ENCODE results near the gene E2F1. TPM values are rescaled to one million over a fixed set of nuclear protein-coding genes. Genes with fewer than 3 reads are reported as not detected.

Gene E2F1
- total and polyA plus RNA-seq, 2 donors (not counting 3 experiments of a cell fraction or from before 2014, with no cell fraction given), result 20.7 to 29.6 TPM

GRCh38 chr20:33653218-33653899 is 32.8 kb downstream of the E2F1 start:
- BruUV-seq (replicated peaks), result no TSS peak
- H3K9ac ChIP-seq (replicated peaks; ENCODE audit: extremely low read depth, insufficient read depth, low read length), result no peak overlapping the region

More at GRCh38 chr20:33653218-33653899, 32.8 kb downstream of the E2F1 start:
- Histone ChIP-seq H4K20me1 (replicated peaks; ENCODE audit: control insufficient read depth, extremely low read depth, insufficient read depth, low read length) (no peaks in the 10 kb centered on the region), H3K4me2 (ENCODE audit: insufficient read depth, low read length) (no peak overlapping the region), H3K79me2 (ENCODE audit: control insufficient read depth, insufficient read depth, low read length) (no peaks in the 10 kb centered on the region), H3K4me3 (replicated peaks in 1 of 3; ENCODE audit: insufficient read depth in 1 of 3, low read depth in 1 of 3, low read length in 3 of 3) (no peak overlapping the region), H3K27me3 (ENCODE audit: control insufficient read depth in 2 of 2, insufficient read depth in 2 of 2, low read length in 2 of 2) (no peaks in the 10 kb centered on the region), H3K9me1 (replicated peaks; ENCODE audit: control insufficient read depth, extremely low read depth, insufficient read depth, low read length) (no peaks in the 10 kb centered on the region), H2AFZ (ENCODE audit: low read depth, low read length) (no peak overlapping the region), H3K4me1 (ENCODE audit: control insufficient read depth, extremely low read depth, insufficient read depth, low read length) (no peaks in the 10 kb centered on the region), H3K27ac (ENCODE audit: insufficient read depth, low read depth, low read length) (no peak overlapping the region), H3K9me3 (replicated peaks; ENCODE audit: control insufficient read depth, insufficient read depth, low read length) (no peaks in the 10 kb centered on the region), H3K36me3 (ENCODE audit: control insufficient read depth in 2 of 2, extremely low read depth in 1 of 2, insufficient read depth in 2 of 2, low read length in 2 of 2) (no peaks in the 10 kb centered on the region)
- FAIRE-seq, result peak; percentile 86
- DNase-seq (ENCODE audit: low read depth, low spot score), result peak; percentile 67
- intact Hi-C loops (cut with micrococcal nuclease) (loop anchor here (1.0 to 5.0 kb wide), 3 partner anchors 136 to 252 kb away; partner anchors contain the start of gene CDK5RAP1), dilution Hi-C loops (cut with MboI; ENCODE audit: extremely low pct_ligation_motif_present, low sequenced_read_pairs) (no loop called here)
- ChIA-PET POLR2A (interaction anchor here (1.1 kb wide), 1 partner anchor 14 kb away, joined by 4 read pairs; no protein-coding TSS in a partner anchor), CTCF (interaction anchor here (0.6 to 5.2 kb wide), 39 partner anchors 9 to 416 kb away, joined by 3 to 58 read pairs (median 4); partner anchors contain the start of genes ACTL10, CBFA2T2, SNTA1 and ZNF341)
- TF ChIP-seq GATA2 (IDR thresholded peaks at IDR 0.05; ENCODE audit: insufficient read depth, insufficient read length, low read depth, low read length) (no peak), POLR2A (IDR thresholded peaks at IDR 0.05; ENCODE audit: low read depth, low read length) (peak; percentile 41), MYC (IDR thresholded peaks at IDR 0.05; ENCODE audit: low read depth, low read length) (no peak), FOS (IDR thresholded peaks at IDR 0.05; ENCODE audit: borderline replicate concordance, insufficient read depth, low read length) (no peak), POLR2AphosphoS5 (IDR thresholded peaks at IDR 0.05; ENCODE audit: insufficient read depth, low read depth, low read length) (no peak), EZH2 (IDR thresholded peaks at IDR 0.05; ENCODE audit: borderline replicate concordance, low read depth, low read length, severe bottlenecking) (no peak), JUN (IDR thresholded peaks at IDR 0.05; ENCODE audit: borderline replicate concordance, insufficient read depth, insufficient read length, low read depth) (no peak)
- TF ChIP-seq, protein P1, sequence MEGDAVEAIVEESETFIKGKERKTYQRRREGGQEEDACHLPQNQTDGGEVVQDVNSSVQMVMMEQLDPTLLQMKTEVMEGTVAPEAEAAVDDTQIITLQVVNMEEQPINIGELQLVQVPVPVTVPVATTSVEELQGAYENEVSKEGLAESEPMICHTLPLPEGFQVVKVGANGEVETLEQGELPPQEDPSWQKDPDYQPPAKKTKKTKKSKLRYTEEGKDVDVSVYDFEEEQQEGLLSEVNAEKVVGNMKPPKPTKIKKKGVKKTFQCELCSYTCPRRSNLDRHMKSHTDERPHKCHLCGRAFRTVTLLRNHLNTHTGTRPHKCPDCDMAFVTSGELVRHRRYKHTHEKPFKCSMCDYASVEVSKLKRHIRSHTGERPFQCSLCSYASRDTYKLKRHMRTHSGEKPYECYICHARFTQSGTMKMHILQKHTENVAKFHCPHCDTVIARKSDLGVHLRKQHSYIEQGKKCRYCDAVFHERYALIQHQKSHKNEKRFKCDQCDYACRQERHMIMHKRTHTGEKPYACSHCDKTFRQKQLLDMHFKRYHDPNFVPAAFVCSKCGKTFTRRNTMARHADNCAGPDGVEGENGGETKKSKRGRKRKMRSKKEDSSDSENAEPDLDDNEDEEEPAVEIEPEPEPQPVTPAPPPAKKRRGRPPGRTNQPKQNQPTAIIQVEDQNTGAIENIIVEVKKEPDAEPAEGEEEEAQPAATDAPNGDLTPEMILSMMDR (IDR thresholded peaks at IDR 0.05; ENCODE audit: extremely low read depth in 1 of 2, insufficient read depth in 1 of 2, low read depth in 1 of 2, low read length in 2 of 2), result peak; percentile 79 to 94
- TF ChIP-seq, protein P2, sequence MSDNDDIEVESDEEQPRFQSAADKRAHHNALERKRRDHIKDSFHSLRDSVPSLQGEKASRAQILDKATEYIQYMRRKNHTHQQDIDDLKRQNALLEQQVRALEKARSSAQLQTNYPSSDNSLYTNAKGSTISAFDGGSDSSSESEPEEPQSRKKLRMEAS (IDR thresholded peaks at IDR 0.05; ENCODE audit: insufficient read depth, insufficient read length), result no peak
